Neural progenitor cell (in vitro differentiated cells): ENCODE data around the gene ING1.

ENCODE experiments used
- EZH2 ChIP-seq: fragments of 200-600 bp; sonication (generic); IDR thresholded peaks from 2 replicates; pipeline ENCODE4 v1.6.1; 2017; ENCODE audit warnings: antibody characterized with exemption, mild to moderate bottlenecking, moderate library complexity
- TF ChIP-seq, protein P1 (sequence below): fragments of 200-600 bp; sonication (generic); IDR thresholded peaks from 2 replicates; pipeline ENCODE4 v1.5.1; 2017; ENCODE audit warnings: antibody characterized with exemption, mild to moderate bottlenecking

DNA sequence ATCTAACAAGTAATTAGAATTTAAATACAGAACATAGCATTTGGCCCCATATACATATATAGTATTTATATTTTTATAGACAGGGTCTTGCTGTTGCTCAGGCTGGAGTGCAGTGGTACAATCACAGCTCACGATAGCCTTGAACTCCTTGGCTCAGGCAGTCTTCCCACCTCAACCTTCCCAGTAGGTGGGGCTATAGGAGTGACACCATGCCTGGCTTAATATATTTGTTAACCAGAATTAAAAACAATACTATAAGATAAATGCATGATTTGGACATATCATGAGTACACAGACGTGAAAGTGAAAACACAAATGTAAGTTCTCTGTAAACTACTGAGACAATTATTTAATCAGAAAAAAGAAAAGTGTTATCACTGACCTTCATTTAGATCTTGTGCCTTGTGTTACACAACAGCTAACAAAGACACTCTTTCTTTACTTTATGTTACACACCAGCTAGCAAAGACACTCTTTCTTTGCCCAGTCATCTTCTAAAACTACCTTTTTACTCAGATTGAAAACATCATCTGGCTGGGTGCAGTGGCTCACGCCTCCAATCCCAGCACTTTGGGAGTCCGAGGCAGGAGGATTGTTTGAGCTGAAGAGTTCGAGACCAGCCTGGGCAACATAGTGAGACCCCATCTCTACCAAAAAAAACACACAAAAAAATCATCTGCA, 30.2 kb upstream of the ING1 start:
- TF ChIP-seq, protein P1, sequence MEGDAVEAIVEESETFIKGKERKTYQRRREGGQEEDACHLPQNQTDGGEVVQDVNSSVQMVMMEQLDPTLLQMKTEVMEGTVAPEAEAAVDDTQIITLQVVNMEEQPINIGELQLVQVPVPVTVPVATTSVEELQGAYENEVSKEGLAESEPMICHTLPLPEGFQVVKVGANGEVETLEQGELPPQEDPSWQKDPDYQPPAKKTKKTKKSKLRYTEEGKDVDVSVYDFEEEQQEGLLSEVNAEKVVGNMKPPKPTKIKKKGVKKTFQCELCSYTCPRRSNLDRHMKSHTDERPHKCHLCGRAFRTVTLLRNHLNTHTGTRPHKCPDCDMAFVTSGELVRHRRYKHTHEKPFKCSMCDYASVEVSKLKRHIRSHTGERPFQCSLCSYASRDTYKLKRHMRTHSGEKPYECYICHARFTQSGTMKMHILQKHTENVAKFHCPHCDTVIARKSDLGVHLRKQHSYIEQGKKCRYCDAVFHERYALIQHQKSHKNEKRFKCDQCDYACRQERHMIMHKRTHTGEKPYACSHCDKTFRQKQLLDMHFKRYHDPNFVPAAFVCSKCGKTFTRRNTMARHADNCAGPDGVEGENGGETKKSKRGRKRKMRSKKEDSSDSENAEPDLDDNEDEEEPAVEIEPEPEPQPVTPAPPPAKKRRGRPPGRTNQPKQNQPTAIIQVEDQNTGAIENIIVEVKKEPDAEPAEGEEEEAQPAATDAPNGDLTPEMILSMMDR, result peak; percentile 23
- TF ChIP-seq EZH2, result no peak
